ENCODE data around the gene TRABD2B. TPM values are rescaled to one million over a fixed set of nuclear protein-coding genes. Genes with fewer than 3 reads are reported as not detected.

TRABD2B gene
- total and polyA plus RNA-seq, 2 experiments from 2014 or later, result 1.6 to 2.0 TPM

- no peaks in the 10 kb centered on the region for H3K36me3 ChIP-seq (ENCODE audit: insufficient read depth)
- no peaks in the 10 kb centered on the region for H3K36me3 Mint-ChIP-seq (ENCODE audit: low read depth)
- H3K4me1 ChIP-seq (ENCODE audit: insufficient read depth), result peaks cover 13% of the 10 kb centered on the region
- no peaks in the 10 kb centered on the region for H3K9me2 ChIP-seq (ENCODE audit: insufficient read depth)
- peaks cover 33% of the 10 kb centered on the region for H3K27me3 ChIP-seq (ENCODE audit: insufficient read depth)
- peak overlapping the region; percentile 54 for H3K4me3 ChIP-seq
- H3K9me3 Mint-ChIP-seq, result no peaks in the 10 kb centered on the region
- no peak overlapping the region for H3K27ac ChIP-seq (ENCODE audit: low read depth)
- peaks cover 35% of the 10 kb centered on the region for H3K27me3 Mint-ChIP-seq (ENCODE audit: insufficient read depth, low read depth, poor library complexity)
- H3F3A ChIP-seq (replicated peaks; ENCODE audit: low read depth), result no peaks in the 10 kb centered on the region
- H3K4me2 ChIP-seq, result peak overlapping the region; percentile 86
- no peaks in the 10 kb centered on the region for H3K79me2 ChIP-seq (replicated peaks; ENCODE audit: insufficient read depth)
- DNase-seq (ENCODE audit: low spot score) (peak; percentile 90), ATAC-seq (peak; percentile 84)
- no peak for TF ChIP-seq STAT1 (IDR thresholded peaks at IDR 0.05; ENCODE audit: unreplicated experiment)
- no peak for TF ChIP-seq JUNB (IDR thresholded peaks at IDR 0.05; ENCODE audit: unreplicated experiment)
- no peak for TF ChIP-seq ZNF462 (CRISPR knock-in tag; IDR thresholded peaks at IDR 0.05)
- no peak for TF ChIP-seq ZNF114 (CRISPR knock-in tag; IDR thresholded peaks at IDR 0.05)
- no peak for TF ChIP-seq ETS1 (IDR thresholded peaks at IDR 0.05)
- peak in 1 of 2 experiments; percentile 29; a peak in 2 of 4 replicates for TF ChIP-seq CTCF (conservative IDR thresholded peaks at IDR 0.05; ENCODE audit: low read depth in 2 of 2)
- H4K20me1 ChIP-seq (replicated peaks; ENCODE audit: insufficient read depth), result no peaks in the 10 kb centered on the region
- no peak overlapping the region for H3K27ac Mint-ChIP-seq
- H2AFZ ChIP-seq, result peak overlapping the region; percentile 99
- H3K4me3 Mint-ChIP-seq, result peak overlapping the region; percentile 61; the same call in 2 of the 3 replicates
- peaks cover 9% of the 10 kb centered on the region for H3K4me1 Mint-ChIP-seq
Observed at GRCh38 chr1:47725000-47725473, 272.1 kb downstream of the TRABD2B start.
